ENCODE measurements around the gene DELE1.

DELE1 gene

GRCh38 chr5:141923448-141924313 is at the start of gene DELE1:
Gene DELE1 (plus strand): TSS chr5:141923871. CDS start chr5:141923942, 71 bp downstream.
- DNase-seq = no peak

GRCh38 chr5:141873933-141874261 is 49.8 kb upstream of the DELE1 start:
- DNase-seq = no peak

- DNase-seq = no peak
These were observed 49.3 kb upstream of the DELE1 start for GRCh38 chr5:141874262-141874964.

DNA sequence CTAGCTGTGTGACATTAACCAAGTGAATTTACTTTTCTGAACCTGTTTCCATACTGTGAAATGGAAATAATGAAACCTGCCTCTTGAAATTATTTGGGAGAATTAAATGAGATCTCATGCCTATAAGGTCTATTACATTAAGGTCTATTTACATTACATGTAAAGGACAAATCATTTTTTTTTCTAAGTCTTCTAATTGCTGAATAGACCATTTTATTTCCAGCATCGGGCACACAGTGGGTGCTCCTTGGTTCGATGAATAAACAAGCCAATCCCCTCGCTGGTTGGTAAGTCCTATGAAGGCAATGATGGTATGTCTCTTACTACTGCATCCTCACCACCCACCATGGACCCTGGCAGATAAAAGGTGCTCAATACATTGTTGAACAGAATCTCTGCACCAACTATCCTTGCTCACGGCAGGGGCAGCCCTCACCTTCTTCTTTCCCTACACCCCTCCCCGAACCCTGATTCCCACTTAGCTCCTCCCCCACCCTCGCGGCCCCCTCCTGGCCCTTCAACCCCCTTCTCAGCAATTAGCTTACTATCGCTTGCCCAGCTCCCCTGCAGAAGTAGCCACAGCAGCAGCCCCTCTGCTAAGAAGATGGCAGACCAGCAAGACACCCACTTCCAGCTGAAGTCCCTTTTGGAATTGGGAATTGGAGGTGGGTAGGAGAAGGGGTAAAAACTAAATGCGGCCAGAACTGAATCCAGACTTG is 48.5 kb upstream of the DELE1 start:
- no peak for DNase-seq

- DNase-seq = no peak
These were observed 47.7 kb upstream of the DELE1 start for GRCh38 chr5:141875795-141876627.

DNA sequence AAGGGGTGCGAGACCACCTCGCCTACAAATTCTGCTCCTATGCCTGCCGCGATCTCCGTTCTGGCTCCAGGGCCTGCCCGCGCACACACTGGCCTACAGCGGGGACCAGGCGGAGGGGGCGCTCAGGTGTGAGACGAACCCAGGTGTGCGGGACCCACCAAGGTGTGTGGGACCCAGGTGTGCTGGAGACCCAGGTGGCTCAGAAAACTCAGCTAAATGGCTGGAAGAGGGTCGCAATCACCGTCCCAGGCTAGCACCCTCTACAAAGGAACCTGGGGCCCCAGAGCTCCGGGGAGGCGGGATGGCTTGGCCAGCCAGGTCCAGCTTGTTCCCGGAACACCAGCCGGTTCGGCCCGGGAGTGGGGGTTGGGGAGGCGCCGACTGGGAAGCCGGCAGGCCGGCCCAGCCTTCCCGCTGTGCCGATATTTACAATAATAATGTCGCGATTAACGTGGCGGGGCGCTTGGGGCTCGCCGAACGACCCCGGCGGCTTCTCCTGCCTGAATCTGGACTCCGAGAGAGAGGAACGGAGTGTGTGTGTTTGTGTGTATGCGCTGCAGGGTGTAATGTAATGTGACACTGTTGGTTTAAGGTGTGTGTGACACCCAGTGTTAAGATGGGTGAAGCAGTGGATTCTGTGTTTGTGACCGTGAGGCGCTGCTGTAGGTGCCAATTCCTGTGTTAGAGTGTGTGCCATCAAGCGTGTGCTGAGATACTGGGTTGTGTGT is 46.9 kb upstream of the DELE1 start:
- DNase-seq = no peak

- no peak for DNase-seq
These were observed 46.1 kb upstream of the DELE1 start for GRCh38 chr5:141877356-141878185.

GRCh38 chr5:141878186-141878710 is 45.4 kb upstream of the DELE1 start, which contains the start of gene PCDH1:
Gene PCDH1 (minus strand): TSS chr5:141878410. CDS start chr5:141878262, 148 bp downstream.
- no peak for DNase-seq

DNA sequence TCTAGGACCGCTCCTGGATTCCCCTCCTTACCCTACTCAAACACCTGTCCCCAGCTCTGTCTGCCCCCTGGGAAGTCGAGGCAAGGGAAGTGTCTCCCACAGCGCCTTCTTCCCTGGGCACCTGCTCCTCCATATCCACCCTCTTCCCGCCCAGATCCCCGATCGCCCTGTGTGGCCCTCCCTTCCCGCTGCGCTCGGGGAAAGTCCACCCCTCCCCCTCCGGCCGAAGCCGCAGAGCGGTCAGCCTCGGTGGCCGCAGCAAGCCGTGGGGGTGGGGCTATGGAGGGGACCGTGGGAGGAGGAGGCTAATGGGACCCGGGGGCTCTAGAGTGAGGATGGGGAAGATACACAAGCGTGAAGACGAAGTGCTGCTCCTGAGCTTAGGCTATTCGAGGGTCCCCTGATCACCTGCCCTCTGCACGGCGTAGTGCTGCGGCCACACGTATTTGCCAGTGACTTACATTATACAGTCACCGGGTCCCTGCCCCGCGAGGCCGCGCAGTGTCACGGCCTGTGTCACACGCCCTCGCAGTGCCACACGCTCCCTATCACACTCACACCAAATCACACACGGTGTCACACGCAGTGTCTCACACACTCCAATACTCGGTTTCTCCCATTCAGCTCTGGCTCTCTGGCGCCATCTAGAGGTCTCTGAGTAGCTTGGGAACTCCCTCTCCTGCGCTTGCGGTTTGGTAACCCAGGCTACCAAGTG is 44.8 kb upstream of the DELE1 start:
- no peak for DNase-seq

- DNase-seq = no peak
These were observed 44.3 kb upstream of the DELE1 start for GRCh38 chr5:141879426-141879759.

- no peak for DNase-seq
These were observed 43.5 kb upstream of the DELE1 start for GRCh38 chr5:141879941-141880738.

- no peak for DNase-seq
These were observed 42.5 kb upstream of the DELE1 start for GRCh38 chr5:141880961-141881801.

DNA sequence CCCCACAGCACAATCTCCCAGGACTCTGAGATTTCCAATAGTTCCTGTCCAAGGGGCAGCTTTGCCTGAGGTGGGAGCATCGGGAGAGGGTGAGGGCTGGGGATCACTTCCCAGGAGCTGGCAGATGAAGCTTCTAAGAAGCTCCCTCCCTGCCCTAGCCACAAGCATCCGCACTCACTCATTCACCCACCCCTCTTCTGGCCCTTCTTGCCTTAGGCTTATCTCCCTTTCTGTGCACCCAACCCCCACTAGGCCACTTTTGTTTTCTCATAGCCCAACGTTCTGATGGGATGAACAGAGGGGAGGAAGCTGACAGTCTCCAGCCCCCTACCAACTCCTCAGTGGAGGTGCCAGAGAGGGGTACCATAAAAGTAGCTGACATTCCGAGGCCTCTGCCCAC is 41.8 kb upstream of the DELE1 start:
- no peak for DNase-seq

DNA sequence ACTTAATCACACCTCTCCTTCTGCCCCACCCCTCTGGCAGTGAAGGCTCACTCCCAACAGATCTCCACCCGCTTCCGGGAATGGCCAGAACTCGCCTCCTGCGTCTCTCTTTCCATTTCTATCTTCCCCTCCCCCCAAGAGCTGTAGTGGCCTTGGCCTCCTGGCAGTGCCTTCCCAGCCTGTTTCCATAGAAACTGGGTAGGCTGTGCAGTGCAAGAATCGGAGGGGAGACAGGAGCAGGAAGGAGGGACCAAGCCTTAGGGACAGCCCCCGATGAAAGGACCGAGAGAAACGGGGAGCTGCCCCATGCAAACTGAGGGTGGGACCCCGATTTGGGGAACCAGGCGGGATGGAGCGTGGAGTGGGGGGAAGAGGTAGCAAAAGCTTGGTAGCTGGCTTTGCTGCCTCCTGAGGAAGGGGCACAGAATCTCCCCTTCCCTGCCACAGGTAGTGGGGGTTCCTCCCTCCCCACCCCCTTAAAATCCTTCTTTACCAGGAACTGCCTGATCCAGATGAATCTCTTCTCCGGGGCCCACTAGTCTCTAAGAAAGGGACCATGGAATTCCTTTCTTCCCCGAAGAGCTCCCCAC is 41.0 kb upstream of the DELE1 start:
- DNase-seq = no peak

DNA sequence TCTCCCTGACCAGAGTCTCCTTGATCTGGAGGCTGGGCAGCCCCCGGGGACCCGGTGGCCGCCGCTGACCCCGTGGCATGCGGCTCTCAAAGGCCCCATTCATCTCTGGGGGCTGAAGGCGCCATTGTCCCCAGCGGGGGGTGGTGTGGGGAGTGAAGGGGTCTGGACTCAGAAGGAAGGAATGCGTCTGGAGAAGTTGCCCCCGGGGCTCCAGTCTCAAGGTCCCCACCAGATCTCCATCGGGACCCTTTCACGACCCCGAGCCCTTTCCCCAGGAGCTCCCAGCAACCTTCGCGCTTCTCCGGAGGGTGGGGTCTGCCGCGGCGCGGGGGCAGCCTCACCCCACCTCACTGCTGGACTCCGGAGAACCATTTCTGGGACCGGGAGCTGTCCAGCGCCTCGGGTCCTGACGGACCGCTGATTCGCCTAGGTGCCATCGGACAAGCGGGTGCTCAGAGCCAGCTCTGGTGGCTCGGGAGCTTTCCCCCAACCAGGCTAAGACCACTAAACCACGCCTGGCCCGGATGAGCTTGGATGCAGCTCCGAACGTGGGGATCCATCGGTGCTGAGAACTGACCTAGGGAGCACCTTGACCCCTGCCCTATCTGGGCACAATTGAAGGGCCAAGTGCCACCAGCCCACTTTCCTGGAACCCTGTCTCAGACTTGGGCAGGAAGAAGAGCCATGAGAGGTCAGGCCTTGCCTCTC is 40.3 kb upstream of the DELE1 start:
- DNase-seq = no peak

- DNase-seq = no peak
These were observed 39.8 kb upstream of the DELE1 start for GRCh38 chr5:141883892-141884318.

DNA sequence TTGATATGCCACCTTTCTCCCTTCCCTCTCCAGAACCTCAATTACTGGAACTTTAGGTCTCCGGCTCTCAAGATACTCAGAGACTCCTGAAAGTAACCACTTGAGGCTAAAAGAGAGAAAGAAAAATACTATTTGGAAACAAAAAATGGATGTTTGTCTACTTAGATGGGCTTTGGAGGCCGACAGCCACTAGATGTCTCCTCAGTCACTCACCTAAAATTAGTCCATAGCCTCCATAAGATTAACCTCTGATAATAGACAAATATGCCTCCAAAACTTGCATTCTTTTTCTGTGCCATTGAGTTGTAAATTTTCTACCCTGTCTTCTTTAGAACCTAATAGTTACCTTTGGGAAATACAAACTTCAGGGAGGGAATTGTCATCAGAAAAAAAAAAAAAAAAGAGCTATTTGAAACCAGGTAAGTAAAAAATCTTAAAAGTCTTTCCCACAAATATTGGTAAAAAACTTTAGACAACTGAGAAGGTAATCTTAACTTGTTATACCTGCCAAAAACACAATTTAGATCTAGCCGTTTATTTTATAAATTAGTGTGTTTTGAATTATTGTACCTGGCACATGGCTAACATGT is 34.3 kb upstream of the DELE1 start:
- no peak for DNase-seq

Measured in NCI-H2081 treated with DMSO at 0.1 percent for 48 hours (cell line).